ENCODE measurements around the gene DERL2. TPM values are rescaled to one million over a fixed set of nuclear protein-coding genes. Genes with fewer than 3 reads are reported as not detected.

Gene DERL2
- total RNA-seq, 4 donors from 2014 or later: 29.6 to 107 (median 52.5) TPM

- WGBS, 2 donors: 93 to 94% methylated on average over 4 of the region's 4 CpGs
- no peak for DNase-seq
- no peaks in the 10 kb centered on the region for H3K27me3 ChIP-seq
- peaks cover 0 to 8% of the 10 kb centered on the region in 2 donors for H3K36me3 ChIP-seq
- H3K27ac ChIP-seq: no peak overlapping the region
- TF ChIP-seq CTCF (IDR thresholded peaks at IDR 0.05) (no peak), POLR2A (IDR thresholded peaks at IDR 0.05) (no peak)
- H3K4me1 ChIP-seq: peaks cover 12 to 21% of the 10 kb centered on the region in 2 donors
- intact Hi-C loops (cut with DNase I): no loop called here
- no peak overlapping the region for H3K4me3 ChIP-seq (replicated peaks in 1 of 3)
- H3K9me3 ChIP-seq: no peaks in the 10 kb centered on the region
Measured at GRCh38 chr17:5466295-5466694, 19.7 kb downstream of the DERL2 start.

- Histone ChIP-seq H3K36me3 (peaks cover 11 to 22% of the 10 kb centered on the region in 2 donors), H3K4me1 (peaks cover 12 to 21% of the 10 kb centered on the region in 2 donors), H3K9me3 (no peaks in the 10 kb centered on the region), H3K27me3 (no peaks in the 10 kb centered on the region), H3K27ac (no peak overlapping the region), H3K4me3 (replicated peaks in 1 of 3) (no peak overlapping the region)
- intact Hi-C loops (cut with DNase I): no loop called here
- no peak for TF ChIP-seq POLR2A (IDR thresholded peaks at IDR 0.05)
- no peak for TF ChIP-seq CTCF (IDR thresholded peaks at IDR 0.05)
- 89 to 90% methylated on average over 10 of the region's 10 CpGs for WGBS, 2 donors
- no peak for DNase-seq
Measured at GRCh38 chr17:5464717-5465507, 21.1 kb downstream of the DERL2 start.

GRCh38 chr17:5446786-5447185 lies 39.2 kb downstream of the DERL2 start:
- Histone ChIP-seq H3K27ac (no peak overlapping the region), H3K9me3 (no peaks in the 10 kb centered on the region), H3K36me3 (peaks cover 6 to 43% of the 10 kb centered on the region in 2 donors), H3K4me1 (no peaks in the 10 kb centered on the region), H3K4me3 (replicated peaks in 1 of 3) (no peak overlapping the region), H3K27me3 (no peaks in the 10 kb centered on the region)
- WGBS, 2 donors: 90 to 95% methylated on average over 8 of the region's 8 CpGs
- DNase-seq: no peak
- intact Hi-C loops (cut with DNase I): no loop called here
- no peak for TF ChIP-seq CTCF (IDR thresholded peaks at IDR 0.05)
- no peak for TF ChIP-seq POLR2A (IDR thresholded peaks at IDR 0.05)

GRCh38 chr17:5444209-5444608 lies 41.8 kb downstream of the DERL2 start:
- intact Hi-C loops (cut with DNase I): no loop called here
- no peak for DNase-seq
- Histone ChIP-seq H3K9me3 (no peaks in the 10 kb centered on the region), H3K4me3 (replicated peaks in 1 of 3) (no peak overlapping the region), H3K4me1 (peaks cover 0 to 3% of the 10 kb centered on the region in 2 donors), H3K27me3 (no peaks in the 10 kb centered on the region), H3K36me3 (peaks cover 0 to 31% of the 10 kb centered on the region in 2 donors), H3K27ac (no peak overlapping the region)
- TF ChIP-seq CTCF (IDR thresholded peaks at IDR 0.05): no peak
- TF ChIP-seq POLR2A (IDR thresholded peaks at IDR 0.05): no peak
- 93 to 95% methylated on average over 22 of the region's 22 CpGs for WGBS, 2 donors

GRCh38 chr17:5443728-5444127 lies 42.2 kb downstream of the DERL2 start:
- H3K36me3 ChIP-seq: peaks cover 0 to 31% of the 10 kb centered on the region in 2 donors
- WGBS, 2 donors: 94 to 97% methylated on average over 6 of the region's 6 CpGs

More at GRCh38 chr17:5443728-5444127, 42.2 kb downstream of the DERL2 start:
- no peak overlapping the region for H3K4me3 ChIP-seq (replicated peaks in 1 of 3)
- no peaks in the 10 kb centered on the region for H3K9me3 ChIP-seq
- TF ChIP-seq POLR2A (IDR thresholded peaks at IDR 0.05) (no peak), CTCF (IDR thresholded peaks at IDR 0.05) (no peak)
- no peak for DNase-seq
- no peak overlapping the region for H3K27ac ChIP-seq
- H3K27me3 ChIP-seq: no peaks in the 10 kb centered on the region
- H3K4me1 ChIP-seq: peaks cover 0 to 3% of the 10 kb centered on the region in 2 donors
- intact Hi-C loops (cut with DNase I): no loop called here

All from thyroid gland (tissue), 4 donors.